ENCODE data around the gene SP8. TPM values are rescaled to one million over a fixed set of nuclear protein-coding genes. Genes with fewer than 3 reads are reported as not detected.
"Not testable (repeated sequence)": the region's sequence is repeated elsewhere in the genome, so short reads cannot be mapped to it uniquely, and the experiment has no call there.

SP8 gene
- under 1 TPM; 0.33 to 0.69 TPM for total RNA-seq
- 1 to 10 TPM; 3.5 to 7.7 TPM for polyA plus RNA-seq (ENCODE audit: insufficient read length in 2 of 2)
- long read RNA-seq, donor 1, partial matches to known transcripts: 0 of 1 reads
- long read RNA-seq, donor 1, other reads (novel, unspliced or antisense): 0 of 1 reads
- long read RNA-seq, donor 2, partial matches to known transcripts: 0 of 1 reads
- long read RNA-seq, donor 2, other reads (novel, unspliced or antisense): 0 of 1 reads
- long read RNA-seq, donor 3, partial matches to known transcripts: 0 of 1 reads
- long read RNA-seq, donor 3, other reads (novel, unspliced or antisense): 0 of 1 reads
- long read RNA-seq, donor 4: 0 reads

DNA sequence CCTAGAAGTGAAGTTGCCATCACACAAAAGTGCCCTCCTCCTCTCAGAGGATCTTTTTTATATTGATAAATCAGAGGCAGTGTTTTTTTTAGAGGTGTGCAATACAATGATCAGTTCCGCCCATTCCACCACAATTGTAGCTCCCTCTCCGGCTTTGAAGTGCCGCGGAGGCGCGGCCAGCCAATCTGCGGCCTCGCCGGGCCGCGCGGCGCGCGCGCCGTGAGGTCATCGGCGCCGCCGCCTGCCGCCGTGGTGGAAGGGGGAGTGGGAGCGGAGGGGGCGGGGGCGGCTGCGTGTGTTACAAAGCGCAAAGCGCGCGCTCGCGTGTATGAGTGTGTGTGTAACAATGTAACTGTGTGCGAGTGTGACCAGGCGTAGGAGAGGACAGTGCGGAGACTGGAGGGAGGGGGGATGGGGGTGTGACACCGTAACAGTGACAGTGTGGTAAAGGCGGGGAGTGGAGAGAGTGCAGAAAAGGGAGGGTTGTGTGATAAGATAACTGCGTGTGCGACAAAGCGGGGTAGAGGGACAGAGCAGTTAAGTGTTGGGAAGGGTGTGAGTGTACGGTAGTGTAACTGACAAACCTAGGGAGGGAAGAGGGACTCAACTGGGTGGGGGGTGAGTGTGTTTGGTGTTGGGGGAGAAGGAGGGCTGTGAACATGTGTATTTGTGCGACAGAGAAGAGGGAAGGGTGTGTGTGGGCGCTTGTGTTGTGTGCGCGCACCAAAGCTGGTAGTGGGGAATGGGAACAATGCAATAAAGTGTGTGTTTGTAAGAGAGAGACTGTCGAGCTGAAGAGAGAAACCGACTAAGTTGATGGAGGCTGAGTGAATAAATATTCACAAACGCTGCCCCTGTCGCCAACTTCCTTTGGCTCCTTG is at the start of gene SP8:
Gene SP8 (minus strand): TSS at position 108 of the 881 bp plus-strand sequence. CDS start 88 bp downstream, at position 20.
- WGBS (ENCODE audit: insufficient coverage): under 1% methylated on average over 45 of the region's 50 CpGs
- Histone ChIP-seq H3K4me3 (ENCODE audit: low read depth, low read length) (peak within 1 kb of the TSS; percentile 50), H3K36me3 (ENCODE audit: control insufficient read depth, insufficient read depth, low read length) (no peaks in the 10 kb centered on the region), H3K4me1 (ENCODE audit: control insufficient read depth, insufficient read depth, low read length) (peaks cover 35% of the 10 kb centered on the region), H3K27me3 (ENCODE audit: control insufficient read depth, insufficient read depth, low read length) (peaks cover 96% of the 10 kb centered on the region), H3K27ac (ENCODE audit: low read depth, low read length) (peak within 1 kb of the TSS; percentile 69), H3K9me3 (ENCODE audit: control insufficient read depth, insufficient read depth, low read length) (no peaks in the 10 kb centered on the region)
- DNase-seq (ENCODE audit: low read depth in 4 of 6, low spot score in 6 of 6): peak in 2 of 6 donors; percentile 82 to 90

DNA sequence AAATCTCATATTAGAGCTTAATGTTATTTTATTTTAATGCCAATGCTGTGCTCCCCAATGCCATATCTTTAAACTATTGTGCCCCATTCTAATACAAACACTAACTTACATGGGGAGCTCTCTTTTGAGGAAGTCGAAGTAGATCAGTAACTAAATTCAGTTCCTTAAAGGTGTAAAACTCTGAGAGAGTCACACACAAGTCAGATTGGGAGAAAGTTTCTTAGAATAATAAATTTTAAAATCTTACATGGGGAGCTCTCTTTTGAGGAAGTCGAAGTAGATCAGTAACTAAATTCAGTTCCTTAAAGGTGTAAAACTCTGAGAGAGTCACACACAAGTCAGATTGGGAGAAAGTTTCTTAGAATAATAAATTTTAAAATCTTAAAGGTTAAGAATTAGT is 49.7 kb upstream of the SP8 start:
- not testable (repeated sequence) for H3K9me3 ChIP-seq (ENCODE audit: control insufficient read depth, insufficient read depth, low read length); H3K27me3 ChIP-seq (ENCODE audit: control insufficient read depth, insufficient read depth, low read length); H3K36me3 ChIP-seq (ENCODE audit: control insufficient read depth, insufficient read depth, low read length); H3K4me1 ChIP-seq (ENCODE audit: control insufficient read depth, insufficient read depth, low read length); H3K4me3 ChIP-seq (ENCODE audit: low read depth, low read length); H3K27ac ChIP-seq (ENCODE audit: low read depth, low read length); DNase-seq (ENCODE audit: low read depth in 4 of 6, low spot score in 6 of 6)
- no CpG with 5 or more reads among the region's 2 CpGs for WGBS (ENCODE audit: insufficient coverage)

DNA sequence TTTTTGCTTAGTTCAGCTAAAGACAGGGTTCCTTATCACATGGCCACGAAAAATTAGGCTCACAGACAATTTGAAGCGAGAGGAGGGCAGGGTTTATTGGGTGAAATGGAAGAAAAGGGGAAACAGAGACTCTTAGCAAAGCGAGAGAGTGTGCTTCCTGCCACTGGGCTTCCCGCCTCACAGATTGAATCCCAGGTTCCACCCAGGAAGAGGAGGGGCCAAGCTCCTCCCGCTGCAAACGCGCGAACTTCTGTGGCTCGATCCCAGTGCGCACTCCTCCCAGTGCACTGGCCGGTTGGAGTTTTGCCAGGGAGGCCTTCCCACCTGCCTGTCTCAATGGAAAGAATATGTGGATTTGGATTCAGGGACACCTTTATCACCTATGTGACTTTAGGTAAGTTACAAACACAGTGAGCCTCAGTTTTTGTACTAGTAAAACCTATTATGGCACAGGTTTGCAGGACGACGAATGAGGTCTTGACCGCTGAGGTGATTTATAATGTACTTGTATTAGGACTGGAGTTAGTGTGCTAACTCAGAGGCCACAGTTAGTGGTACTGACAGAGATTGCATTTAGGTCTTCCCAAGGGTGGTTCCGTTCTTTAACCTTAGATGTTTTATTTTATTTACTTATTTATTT is 48.5 kb upstream of the SP8 start:
- WGBS (ENCODE audit: insufficient coverage): 95% methylated on average over 13 of the region's 15 CpGs
- DNase-seq (ENCODE audit: low read depth in 4 of 6, low spot score in 6 of 6): no peak

DNA sequence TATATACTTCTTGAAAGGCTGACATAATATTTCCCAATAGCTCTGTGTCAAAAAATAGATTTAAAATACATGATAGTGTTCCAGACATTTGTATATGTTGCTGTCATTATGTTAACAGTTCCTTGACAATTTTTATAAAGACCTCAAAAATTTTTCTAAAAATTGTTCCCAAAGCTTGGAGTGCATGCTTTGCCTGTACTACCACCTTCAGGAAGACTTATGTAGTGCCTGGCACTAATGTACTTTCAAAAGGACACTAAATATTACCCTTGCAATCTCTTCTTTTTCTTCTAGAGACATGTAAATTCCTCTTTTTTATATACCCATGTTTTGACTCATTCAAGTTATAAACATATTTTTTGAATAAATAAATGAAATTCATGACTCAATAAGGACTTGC is 48.0 kb upstream of the SP8 start:
- Histone ChIP-seq H3K4me3 (ENCODE audit: low read depth, low read length) (no peak overlapping the region), H3K9me3 (ENCODE audit: control insufficient read depth, insufficient read depth, low read length) (no peaks in the 10 kb centered on the region), H3K27ac (ENCODE audit: low read depth, low read length) (no peak overlapping the region), H3K27me3 (ENCODE audit: control insufficient read depth, insufficient read depth, low read length) (no peaks in the 10 kb centered on the region), H3K4me1 (ENCODE audit: control insufficient read depth, insufficient read depth, low read length) (no peaks in the 10 kb centered on the region), H3K36me3 (ENCODE audit: control insufficient read depth, insufficient read depth, low read length) (no peaks in the 10 kb centered on the region)
- peak in 1 of 6 donors; percentile 6 for DNase-seq (ENCODE audit: low read depth in 4 of 6, low spot score in 6 of 6)

More for the DNA sequence above, 48.5 kb upstream of the SP8 start:
- H3K9me3 ChIP-seq (ENCODE audit: control insufficient read depth, insufficient read depth, low read length): no peaks in the 10 kb centered on the region
- no peak overlapping the region for H3K27ac ChIP-seq (ENCODE audit: low read depth, low read length)
- H3K4me1 ChIP-seq (ENCODE audit: control insufficient read depth, insufficient read depth, low read length): no peaks in the 10 kb centered on the region
- H3K36me3 ChIP-seq (ENCODE audit: control insufficient read depth, insufficient read depth, low read length): no peaks in the 10 kb centered on the region
- H3K27me3 ChIP-seq (ENCODE audit: control insufficient read depth, insufficient read depth, low read length): no peaks in the 10 kb centered on the region
- H3K4me3 ChIP-seq (ENCODE audit: low read depth, low read length): no peak overlapping the region

DNA sequence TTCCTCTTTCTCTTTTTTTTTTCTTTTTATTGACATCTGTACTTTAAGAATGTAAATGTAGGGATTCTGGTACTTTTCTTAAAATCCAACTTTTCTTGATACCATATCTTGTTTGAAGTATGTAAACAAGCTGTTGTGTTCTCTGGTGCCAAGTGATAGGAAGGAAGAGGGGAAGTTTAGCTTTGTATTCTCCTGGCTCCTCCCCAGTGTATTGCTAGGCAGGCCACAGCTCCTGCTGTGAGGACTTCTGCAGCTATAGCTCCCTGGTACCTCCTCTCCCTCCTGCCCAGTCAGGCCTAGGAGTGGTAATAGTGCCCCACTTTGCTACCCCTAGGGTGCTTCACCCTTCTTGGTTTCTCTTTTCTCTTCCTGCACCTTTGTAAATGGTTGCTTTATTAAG is 45.3 kb upstream of the SP8 start:
- H3K27ac ChIP-seq (ENCODE audit: low read depth, low read length): no peak overlapping the region
- H3K9me3 ChIP-seq (ENCODE audit: control insufficient read depth, insufficient read depth, low read length): no peaks in the 10 kb centered on the region
- DNase-seq (ENCODE audit: low read depth in 4 of 6, low spot score in 6 of 6): peak in 1 of 6 donors; percentile 38
- H3K4me3 ChIP-seq (ENCODE audit: low read depth, low read length): no peak overlapping the region
- H3K27me3 ChIP-seq (ENCODE audit: control insufficient read depth, insufficient read depth, low read length): no peaks in the 10 kb centered on the region
- no peaks in the 10 kb centered on the region for H3K4me1 ChIP-seq (ENCODE audit: control insufficient read depth, insufficient read depth, low read length)
- H3K36me3 ChIP-seq (ENCODE audit: control insufficient read depth, insufficient read depth, low read length): no peaks in the 10 kb centered on the region

DNA sequence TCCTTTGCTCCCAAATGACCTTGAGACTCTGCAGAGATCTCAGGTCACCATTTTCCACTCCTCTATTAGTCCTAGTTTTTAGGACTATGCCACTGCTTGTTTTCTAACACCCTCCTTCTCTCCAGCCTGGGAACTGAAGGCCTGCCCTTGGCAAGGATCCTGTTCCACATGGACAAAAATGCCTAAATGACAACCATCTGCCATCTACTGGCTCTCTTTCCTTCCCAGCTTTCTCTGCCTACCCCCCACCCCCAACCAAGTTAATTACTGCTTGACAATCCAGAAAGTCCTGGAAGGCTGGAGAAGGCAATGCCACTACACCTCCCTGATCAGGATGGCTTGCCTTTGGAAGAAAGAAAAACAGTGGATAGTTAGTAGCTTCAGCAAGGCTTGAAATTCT is 44.8 kb upstream of the SP8 start:
- Histone ChIP-seq H3K27me3 (ENCODE audit: control insufficient read depth, insufficient read depth, low read length) (no peaks in the 10 kb centered on the region), H3K27ac (ENCODE audit: low read depth, low read length) (no peak overlapping the region), H3K36me3 (ENCODE audit: control insufficient read depth, insufficient read depth, low read length) (no peaks in the 10 kb centered on the region), H3K4me3 (ENCODE audit: low read depth, low read length) (no peak overlapping the region), H3K4me1 (ENCODE audit: control insufficient read depth, insufficient read depth, low read length) (no peaks in the 10 kb centered on the region), H3K9me3 (ENCODE audit: control insufficient read depth, insufficient read depth, low read length) (no peaks in the 10 kb centered on the region)
- peak in 2 of 6 donors; percentile 53 to 82 for DNase-seq (ENCODE audit: low read depth in 4 of 6, low spot score in 6 of 6)

DNA sequence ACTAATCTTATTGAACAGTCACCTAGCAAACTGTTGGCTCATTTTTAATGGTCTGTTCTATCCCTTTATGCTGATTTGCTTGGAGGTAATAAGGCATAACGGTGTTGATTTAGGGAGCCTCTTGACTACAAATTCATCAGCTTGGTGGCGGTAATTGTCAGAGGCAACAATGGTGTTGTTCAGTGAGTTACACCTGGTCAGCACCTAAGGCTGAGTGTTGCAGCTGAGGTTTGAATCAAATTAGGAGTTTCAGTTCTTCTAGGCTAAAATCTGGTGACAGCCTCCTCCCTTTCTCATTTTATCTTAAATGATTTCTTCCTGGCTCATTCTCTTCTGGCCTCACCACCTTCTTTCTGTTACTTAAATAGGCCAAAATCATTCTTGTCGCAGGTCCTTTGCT is 42.3 kb upstream of the SP8 start:
- no peaks in the 10 kb centered on the region for H3K4me1 ChIP-seq (ENCODE audit: control insufficient read depth, insufficient read depth, low read length)
- no peak overlapping the region for H3K4me3 ChIP-seq (ENCODE audit: low read depth, low read length)
- no peaks in the 10 kb centered on the region for H3K27me3 ChIP-seq (ENCODE audit: control insufficient read depth, insufficient read depth, low read length)
- H3K36me3 ChIP-seq (ENCODE audit: control insufficient read depth, insufficient read depth, low read length): no peaks in the 10 kb centered on the region
- H3K9me3 ChIP-seq (ENCODE audit: control insufficient read depth, insufficient read depth, low read length): no peaks in the 10 kb centered on the region
- DNase-seq (ENCODE audit: low read depth in 4 of 6, low spot score in 6 of 6): peak in 1 of 6 donors; percentile 4
- 85% methylated on average over 3 of the region's 3 CpGs for WGBS (ENCODE audit: insufficient coverage)
- no peak overlapping the region for H3K27ac ChIP-seq (ENCODE audit: low read depth, low read length)

DNA sequence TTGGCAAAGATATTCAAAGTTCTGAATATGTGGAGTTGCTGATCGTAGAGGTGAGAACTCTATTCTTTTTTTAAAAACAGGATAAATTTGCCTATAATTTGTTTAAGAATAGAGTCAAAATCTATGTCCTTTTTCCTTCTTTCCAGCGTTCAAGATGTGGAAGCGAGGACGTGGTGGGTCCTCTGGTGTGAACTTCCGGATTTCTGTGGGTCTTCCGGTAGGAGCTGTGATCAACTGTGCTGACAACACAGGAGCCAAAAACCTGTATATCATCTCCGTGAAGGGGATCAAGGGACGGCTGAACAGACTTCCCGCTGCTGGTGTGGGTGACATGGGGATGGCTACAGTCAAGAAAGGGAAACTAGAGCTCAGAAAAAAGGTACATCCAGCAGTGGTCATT is 40.5 kb upstream of the SP8 start:
- Histone ChIP-seq H3K27ac (ENCODE audit: low read depth, low read length) (no peak overlapping the region), H3K4me3 (ENCODE audit: low read depth, low read length) (no peak overlapping the region), H3K4me1 (ENCODE audit: control insufficient read depth, insufficient read depth, low read length) (no peaks in the 10 kb centered on the region), H3K9me3 (ENCODE audit: control insufficient read depth, insufficient read depth, low read length) (no peaks in the 10 kb centered on the region), H3K27me3 (ENCODE audit: control insufficient read depth, insufficient read depth, low read length) (no peaks in the 10 kb centered on the region), H3K36me3 (ENCODE audit: control insufficient read depth, insufficient read depth, low read length) (no peaks in the 10 kb centered on the region)
- no peak for DNase-seq (ENCODE audit: low read depth in 4 of 6, low spot score in 6 of 6)
- 87% methylated on average over 7 of the region's 9 CpGs for WGBS (ENCODE audit: insufficient coverage)

DNA sequence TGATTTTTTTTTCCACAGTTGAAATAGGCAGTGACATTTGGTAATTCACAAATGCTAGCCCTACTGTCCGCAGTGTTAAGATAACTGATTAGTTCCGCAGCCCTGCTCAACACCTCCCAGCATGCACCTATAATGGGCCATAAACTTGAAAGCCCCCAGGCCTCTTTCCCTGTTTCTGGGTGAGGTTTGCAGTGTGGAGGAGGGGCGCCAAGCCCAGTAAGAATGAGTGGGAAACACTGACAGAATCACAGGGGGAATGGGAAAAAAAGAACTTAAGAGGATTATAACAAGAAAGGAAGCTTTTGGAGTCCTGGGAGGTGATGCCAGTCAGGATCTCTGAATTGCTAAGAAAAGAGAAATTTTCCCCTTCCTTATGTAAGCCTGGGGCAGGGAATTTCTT is 39.6 kb upstream of the SP8 start:
- WGBS (ENCODE audit: insufficient coverage): 60% methylated on average over 1 of the region's 3 CpGs
- Histone ChIP-seq H3K4me1 (ENCODE audit: control insufficient read depth, insufficient read depth, low read length) (no peaks in the 10 kb centered on the region), H3K4me3 (ENCODE audit: low read depth, low read length) (no peak overlapping the region), H3K27me3 (ENCODE audit: control insufficient read depth, insufficient read depth, low read length) (no peaks in the 10 kb centered on the region), H3K9me3 (ENCODE audit: control insufficient read depth, insufficient read depth, low read length) (no peaks in the 10 kb centered on the region), H3K27ac (ENCODE audit: low read depth, low read length) (no peak overlapping the region), H3K36me3 (ENCODE audit: control insufficient read depth, insufficient read depth, low read length) (no peaks in the 10 kb centered on the region)
- no peak for DNase-seq (ENCODE audit: low read depth in 4 of 6, low spot score in 6 of 6)
